Measurements from ENCODE around the gene SET. TPM values are rescaled to one million over a fixed set of nuclear protein-coding genes. Genes with fewer than 3 reads are reported as not detected.

SET gene
- polyA plus RNA-seq, 1 donor (not counting 4 experiments of a cell fraction or from before 2014, with no cell fraction given) = 267 TPM

DNA sequence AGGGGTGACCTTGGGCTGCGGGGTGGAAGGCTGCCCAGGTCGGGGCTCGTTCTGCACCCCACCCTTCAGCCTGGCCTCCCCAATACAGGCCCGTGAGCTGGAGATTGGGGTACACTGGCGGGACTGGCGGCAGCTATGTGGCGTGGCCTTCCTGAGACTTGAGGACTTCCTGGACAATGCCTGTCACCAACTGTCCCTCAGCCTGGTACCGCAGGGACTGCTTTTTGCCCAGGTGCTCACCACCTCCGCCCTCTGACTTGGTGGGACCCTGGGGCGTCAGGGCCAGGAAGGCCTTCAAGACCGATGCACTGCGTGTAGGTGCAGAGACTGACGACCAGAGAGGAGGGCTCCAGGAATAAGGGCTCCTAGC, 24.4 kb downstream of the SET start:
- Histone ChIP-seq H3K4me3 (ENCODE audit: control insufficient read depth in 2 of 3, extremely low read depth in 1 of 3, insufficient read depth in 2 of 3, low read depth in 1 of 3, low read length in 3 of 3) (no peak overlapping the region), H3K9ac (ENCODE audit: control insufficient read depth, extremely low read depth, insufficient read depth, low read length) (no peak overlapping the region), H2AFZ (ENCODE audit: control insufficient read depth, low read length) (no peak overlapping the region), H3K27ac (ENCODE audit: control insufficient read depth, insufficient read depth, low read length) (no peak overlapping the region), H3K9me3 (ENCODE audit: control insufficient read depth, low read depth, low read length) (no peaks in the 10 kb centered on the region), H3K79me2 (ENCODE audit: control insufficient read depth, insufficient read depth, low read length) (no peaks in the 10 kb centered on the region), H3K4me1 (ENCODE audit: control insufficient read depth, extremely low read depth, insufficient read depth, low read length) (no peaks in the 10 kb centered on the region), H3K27me3 (ENCODE audit: control insufficient read depth, extremely low read depth, insufficient read depth, low read length) (no peaks in the 10 kb centered on the region), H3K36me3 (ENCODE audit: control insufficient read depth in 2 of 2, extremely low read depth in 1 of 2, insufficient read depth in 2 of 2, low read length in 2 of 2) (no peaks in the 10 kb centered on the region), H3K9me1 (ENCODE audit: control insufficient read depth, extremely low read depth, insufficient read depth, low read length) (no peaks in the 10 kb centered on the region), H4K20me1 (ENCODE audit: control insufficient read depth, extremely low read depth, insufficient read depth, low read length) (no peaks in the 10 kb centered on the region), H3K4me2 (ENCODE audit: control insufficient read depth, extremely low read depth, insufficient read depth, low read depth, low read length) (no peak overlapping the region)
- no peak for DNase-seq (ENCODE audit: low read depth, low spot score)
- FAIRE-seq = no peak
- dilution Hi-C loops (cut with MboI; ENCODE audit: extremely low pct_ligation_motif_present, low sequenced_read_pairs) = no loop called here
- no peak for TF ChIP-seq EZH2 (IDR thresholded peaks at IDR 0.05; ENCODE audit: low read length)
- TF ChIP-seq, protein P1, sequence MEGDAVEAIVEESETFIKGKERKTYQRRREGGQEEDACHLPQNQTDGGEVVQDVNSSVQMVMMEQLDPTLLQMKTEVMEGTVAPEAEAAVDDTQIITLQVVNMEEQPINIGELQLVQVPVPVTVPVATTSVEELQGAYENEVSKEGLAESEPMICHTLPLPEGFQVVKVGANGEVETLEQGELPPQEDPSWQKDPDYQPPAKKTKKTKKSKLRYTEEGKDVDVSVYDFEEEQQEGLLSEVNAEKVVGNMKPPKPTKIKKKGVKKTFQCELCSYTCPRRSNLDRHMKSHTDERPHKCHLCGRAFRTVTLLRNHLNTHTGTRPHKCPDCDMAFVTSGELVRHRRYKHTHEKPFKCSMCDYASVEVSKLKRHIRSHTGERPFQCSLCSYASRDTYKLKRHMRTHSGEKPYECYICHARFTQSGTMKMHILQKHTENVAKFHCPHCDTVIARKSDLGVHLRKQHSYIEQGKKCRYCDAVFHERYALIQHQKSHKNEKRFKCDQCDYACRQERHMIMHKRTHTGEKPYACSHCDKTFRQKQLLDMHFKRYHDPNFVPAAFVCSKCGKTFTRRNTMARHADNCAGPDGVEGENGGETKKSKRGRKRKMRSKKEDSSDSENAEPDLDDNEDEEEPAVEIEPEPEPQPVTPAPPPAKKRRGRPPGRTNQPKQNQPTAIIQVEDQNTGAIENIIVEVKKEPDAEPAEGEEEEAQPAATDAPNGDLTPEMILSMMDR (optimal IDR thresholded peaks at IDR 0.05 in 1 of 3, IDR thresholded peaks at IDR 0.05 in 1 of 3, conservative IDR thresholded peaks at IDR 0.05 in 1 of 3; ENCODE audit: extremely low read depth in 1 of 3, insufficient read depth in 2 of 3, low read length in 3 of 3) = no peak

DNA sequence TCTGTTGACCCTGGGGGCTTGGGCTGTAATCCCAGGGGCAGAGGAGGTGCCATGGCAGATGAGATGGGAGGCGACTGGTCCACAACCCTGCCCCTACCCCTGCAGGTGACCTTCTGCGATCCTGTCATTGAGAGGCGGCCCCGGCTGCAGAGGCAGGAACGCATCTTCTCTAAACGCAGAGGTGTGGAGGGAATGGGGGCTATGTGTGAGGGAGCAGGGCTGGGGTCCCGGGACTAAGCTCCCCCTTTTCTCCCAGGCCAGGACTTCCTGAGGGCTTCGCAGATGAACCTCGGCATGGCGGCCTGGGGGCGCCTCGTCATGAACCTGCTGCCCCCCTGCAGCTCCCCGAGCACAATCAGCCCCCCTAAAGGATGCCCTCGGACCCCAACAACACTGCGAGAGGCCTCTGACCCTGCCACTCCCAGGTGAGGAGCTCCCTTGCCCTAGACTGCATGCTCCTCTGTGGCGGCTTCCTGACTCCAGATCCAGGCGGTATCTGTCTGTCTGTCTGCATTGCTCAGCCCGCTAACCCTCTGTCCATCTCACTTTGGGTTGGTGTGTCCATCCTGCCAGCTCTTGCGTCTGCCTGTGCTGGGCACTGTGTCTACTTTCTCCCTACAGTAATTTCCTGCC, 25.0 kb downstream of the SET start:
- dilution Hi-C loops (cut with MboI; ENCODE audit: extremely low pct_ligation_motif_present, low sequenced_read_pairs) = no loop called here
- H3K27ac ChIP-seq (ENCODE audit: control insufficient read depth, insufficient read depth, low read length) = no peak overlapping the region
- H3K4me3 ChIP-seq (ENCODE audit: control insufficient read depth in 2 of 3, extremely low read depth in 1 of 3, insufficient read depth in 2 of 3, low read depth in 1 of 3, low read length in 3 of 3) = no peak overlapping the region
- no peaks in the 10 kb centered on the region for H3K9me3 ChIP-seq (ENCODE audit: control insufficient read depth, low read depth, low read length)
- H3K9ac ChIP-seq (ENCODE audit: control insufficient read depth, extremely low read depth, insufficient read depth, low read length) = no peak overlapping the region
- H3K27me3 ChIP-seq (ENCODE audit: control insufficient read depth, extremely low read depth, insufficient read depth, low read length) = no peaks in the 10 kb centered on the region
- no peaks in the 10 kb centered on the region for H3K79me2 ChIP-seq (ENCODE audit: control insufficient read depth, insufficient read depth, low read length)
- no peak overlapping the region for H2AFZ ChIP-seq (ENCODE audit: control insufficient read depth, low read length)
- H3K36me3 ChIP-seq (ENCODE audit: control insufficient read depth in 2 of 2, extremely low read depth in 1 of 2, insufficient read depth in 2 of 2, low read length in 2 of 2) = no peaks in the 10 kb centered on the region
- no peaks in the 10 kb centered on the region for H4K20me1 ChIP-seq (ENCODE audit: control insufficient read depth, extremely low read depth, insufficient read depth, low read length)
- DNase-seq (ENCODE audit: low read depth, low spot score) (no peak), FAIRE-seq (no peak)
- no peak overlapping the region for H3K4me2 ChIP-seq (ENCODE audit: control insufficient read depth, extremely low read depth, insufficient read depth, low read depth, low read length)
- no peaks in the 10 kb centered on the region for H3K4me1 ChIP-seq (ENCODE audit: control insufficient read depth, extremely low read depth, insufficient read depth, low read length)
- no peaks in the 10 kb centered on the region for H3K9me1 ChIP-seq (ENCODE audit: control insufficient read depth, extremely low read depth, insufficient read depth, low read length)
- TF ChIP-seq, protein P1 (optimal IDR thresholded peaks at IDR 0.05 in 1 of 3, IDR thresholded peaks at IDR 0.05 in 1 of 3, conservative IDR thresholded peaks at IDR 0.05 in 1 of 3; ENCODE audit: extremely low read depth in 1 of 3, insufficient read depth in 2 of 3, low read length in 3 of 3) = no peak
- TF ChIP-seq EZH2 (IDR thresholded peaks at IDR 0.05; ENCODE audit: low read length) = no peak
